B cell (primary cell): Measurements from ENCODE around the gene SPPL2A. TPM values are rescaled to one million over a fixed set of nuclear protein-coding genes. Genes with fewer than 3 reads are reported as not detected.
A peak's percentile ranks its signal among the peaks of the same experiment; 100 is the strongest.

Source experiments
- ATAC-seq: fragments of 200-7000 bp; cut with Tn5 transposase; one replicate; pipeline ENCODE4 v1.10.0; 2021; ENCODE audit warnings: low read depth, mild to moderate bottlenecking, moderate number of reproducible peaks, moderate library complexity
- CTCF ChIA-PET: fragments of 350-600 bp; sonication (Branson Sonifier 250); formaldehyde crosslinking; loops from one replicate; lab custom pipeline; 2021; ENCODE audit warnings: antibody characterized with exemption, inconsistent platforms; lab: Charles Lee
- POLR2A ChIA-PET: fragments of 350-600 bp; sonication (Branson Sonifier 250); formaldehyde crosslinking; loops from one replicate; lab custom pipeline; 2021; ENCODE audit warnings: antibody characterized with exemption; lab: Charles Lee
- DNase-seq: peaks from one replicate; pipeline ENCODE4 v3.0.0; 2013
- H2AFZ ChIP-seq: 2 replicates; pipeline ENCODE4 v1.6.1; 2012; ENCODE audit warnings: mild to moderate bottlenecking, low read depth, low read length; ENCODE audit not compliant: insufficient read depth, poor library complexity, severe bottlenecking
- H3K27ac ChIP-seq, 2 donors: 1 replicate in 1 of 2; 2 replicates in 1 of 2; pipeline ENCODE4 v1.5.1; 2012 to 2013; ENCODE audit warnings: low read length in 2 of 2, mild to moderate bottlenecking in 2 of 2, moderate library complexity in 1 of 2
- H3K27me3 ChIP-seq, 4 experiments: fragments of 200-600 bp in 1 of 4; sonication (generic) in 1 of 4; replicated peaks in 1 of 4; 1 replicate in 2 of 4; 2 replicates in 2 of 4; pipeline versions ENCODE4 v1.6.1 to v1.7.0; 2013 to 2016; ENCODE audit warnings: low read length in 3 of 4, mild to moderate bottlenecking in 2 of 4, mixed read lengths in 1 of 4, moderate library complexity in 1 of 4; ENCODE audit not compliant: insufficient read depth in 4 of 4, control insufficient read depth in 3 of 4; ENCODE audit errors: control extremely low read depth in 1 of 4
- H3K36me3 ChIP-seq, 2 experiments: replicated peaks in 1 of 2; 1 replicate in 1 of 2; 2 replicates in 1 of 2; pipeline versions ENCODE4 v1.6.1 to v1.7.1; 2013; ENCODE audit warnings: low read length in 1 of 2; ENCODE audit not compliant: insufficient read depth in 2 of 2, control insufficient read depth in 1 of 2; ENCODE audit errors: control extremely low read depth in 1 of 2, extremely low read depth in 1 of 2
- H3K4me1 ChIP-seq, 2 donors: fragments of 200-600 bp in 1 of 2; sonication (generic) in 1 of 2; 1 replicate in 1 of 2; 2 replicates in 1 of 2; pipeline versions ENCODE4 v1.5.1 to v1.6.1; 2013 to 2017; ENCODE audit warnings: low read length in 2 of 2; ENCODE audit not compliant: control insufficient read depth in 2 of 2, insufficient read depth in 2 of 2
- H3K4me2 ChIP-seq: replicated peaks from 2 replicates; pipeline ENCODE3; 2012; ENCODE audit warnings: mild to moderate bottlenecking, low read depth, low read length; ENCODE audit not compliant: poor library complexity, severe bottlenecking
- H3K4me3 ChIP-seq, 5 experiments: fragments of 200-600 bp in 1 of 5; sonication (generic) in 1 of 5; 1 replicate in 3 of 5; 2 replicates in 2 of 5; pipeline versions ENCODE4 v1.5.1 to v1.7.0; 2011 to 2016; ENCODE audit warnings: low read length in 4 of 5, mild to moderate bottlenecking in 4 of 5, low read depth in 2 of 5, control low read depth in 1 of 5, moderate library complexity in 1 of 5; ENCODE audit not compliant: insufficient read depth in 1 of 5; ENCODE audit errors: control extremely low read depth in 1 of 5, extremely low read depth in 1 of 5
- H3K79me2 ChIP-seq: fragments of 200-600 bp; sonication (generic); one replicate; pipeline ENCODE4 v1.6.0; 2016; ENCODE audit warnings: low read length; ENCODE audit not compliant: control insufficient read depth, insufficient read depth
- H3K9ac ChIP-seq: fragments of 200-600 bp; sonication (generic); 2 replicates; pipeline ENCODE4 v1.6.1; 2017; ENCODE audit warnings: mild to moderate bottlenecking, low read length, moderate library complexity
- H3K9me3 ChIP-seq, 3 donors: one replicate each; pipeline versions ENCODE4 v1.6.1 to v1.7.1; 2013; ENCODE audit warnings: low read length in 2 of 3; ENCODE audit not compliant: control insufficient read depth in 2 of 3, insufficient read depth in 1 of 3; ENCODE audit errors: control extremely low read depth in 1 of 3
- H4K20me1 ChIP-seq: 2 replicates; pipeline ENCODE4 v1.6.0; 2012; ENCODE audit warnings: mild to moderate bottlenecking, low read length; ENCODE audit not compliant: insufficient read depth, control insufficient read depth, poor library complexity, severe bottlenecking
- H3K27ac Mint-ChIP-seq: one replicate; pipeline ENCODE4 v1.8.0; 2021; ENCODE audit warnings: mixed read lengths
- H3K27me3 Mint-ChIP-seq: one replicate; pipeline ENCODE4 v1.8.0; 2021; ENCODE audit warnings: mixed read lengths
- H3K4me1 Mint-ChIP-seq: one replicate; pipeline ENCODE4 v1.8.0; 2021; ENCODE audit warnings: mixed read lengths
- H3K4me3 Mint-ChIP-seq: one replicate; pipeline ENCODE4 v1.8.0; 2021; ENCODE audit warnings: mixed read lengths
- H3K9me3 Mint-ChIP-seq: one replicate; pipeline ENCODE4 v1.8.0; 2022; ENCODE audit warnings: mixed read lengths; ENCODE audit not compliant: insufficient read depth
- CTCF ChIP-seq: fragments of 200-600 bp; IDR thresholded peaks from one replicate; pipeline ENCODE4 v1.8.0; 2022; ENCODE audit warnings: antibody characterized with exemption, mild to moderate bottlenecking
- EZH2 ChIP-seq: IDR thresholded peaks from 2 replicates; pipeline ENCODE4 v1.6.1; 2012; ENCODE audit warnings: borderline replicate concordance, low read depth, mild to moderate bottlenecking, moderate library complexity, low read length; ENCODE audit not compliant: insufficient read depth, poor library complexity, severe bottlenecking
- WGBS: methylation state at CpG from one replicate; pipeline ENCODE4 v1.1.5; 2013; ENCODE audit warnings: missing lambda C conversion rate; ENCODE audit not compliant: insufficient coverage; 5-methylcytosine and 5-hydroxymethylcytosine counted together
- intact Hi-C: fragments of 100-400 bp; cut with micrococcal nuclease; formaldehyde crosslinking; loops from one replicate; pipeline ENCODE4 v1.10.0; 2022
- polyA plus RNA-seq: library from polyadenylated mRNA; depleted of rRNA; stranded (reverse); fragments of >200 nt; gene quantifications from 2 replicates; pipeline ENCODE4 v1.2.3, GENCODE V29; 2012
- total RNA-seq, 2 donors: library from RNA; stranded (reverse); fragments of 120-200 nt in 1 of 2; gene quantifications; 1 replicate in 1 of 2; 2 replicates in 1 of 2; pipeline versions ENCODE4 v1.2.3 to v1.2.4, GENCODE V29; 2013 to 2022

The SPPL2A gene
- total and polyA plus RNA-seq, 2 donors (not counting 1 experiment from before 2014, with no cell fraction given), result 34.6 to 78.3 TPM

- Mint-ChIP-seq H3K4me1 (peaks cover 30% of the 10 kb centered on the region), H3K27ac (peak overlapping the region; percentile 65), H3K27me3 (no peaks in the 10 kb centered on the region), H3K4me3 (no peak overlapping the region), H3K9me3 (no peaks in the 10 kb centered on the region)
- Histone ChIP-seq H3K79me2 (peaks cover 94% of the 10 kb centered on the region), H3K4me3 (no peak overlapping the region), H4K20me1 (peaks cover 72% of the 10 kb centered on the region), H3K27me3 (no peaks in the 10 kb centered on the region), H3K27ac (peak overlapping the region in 1 of 2 donors; percentile 47), H3K4me1 (peaks cover 3 to 5% of the 10 kb centered on the region in 2 donors), H3K9me3 (no peaks in the 10 kb centered on the region), H3K36me3 (peaks cover 5% of the 10 kb centered on the region in 2 experiments), H2AFZ (no peak overlapping the region), H3K4me2 (no peak overlapping the region), H3K9ac (no peak overlapping the region)
- TF ChIP-seq EZH2 (no peak), CTCF (no peak)
- CTCF ChIA-PET, result interaction anchor here (1.0 to 4.3 kb wide), 11 partner anchors 8 to 234 kb away, joined by 3 to 52 read pairs (median 7); partner anchors contain the start of gene TRPM7
- POLR2A ChIA-PET, result no interaction called here
- 96% methylated on average over 3 of the region's 6 CpGs for WGBS
- intact Hi-C loops, result no loop called here
- no peak for ATAC-seq
- no peak for DNase-seq
Observed at GRCh38 chr15:50676799-50677483, 88.6 kb downstream of the SPPL2A start.

GRCh38 chr15:50675535-50676144 is 89.9 kb downstream of the SPPL2A start:
- H3K9ac ChIP-seq, result no peak overlapping the region
- intact Hi-C loops, result loop anchor here (1.0 kb wide), 3 partner anchors 11 to 233 kb away; partner anchors contain the start of genes AP4E1 and TRPM7
- H3K4me3 ChIP-seq, result no peak overlapping the region
- no peaks in the 10 kb centered on the region for H3K9me3 Mint-ChIP-seq
- peaks cover 94% of the 10 kb centered on the region for H3K79me2 ChIP-seq
- ChIA-PET CTCF (interaction anchor here (1.0 to 4.3 kb wide), 13 partner anchors 10 to 236 kb away, joined by 3 to 52 read pairs (median 7); partner anchors contain the start of gene TRPM7), POLR2A (interaction anchor here (0.7 kb wide), 1 partner anchor 1629 kb away, joined by 3 read pairs; the partner anchor contains the start of gene SECISBP2L)
- H3K27me3 ChIP-seq, result no peaks in the 10 kb centered on the region
- H3K9me3 ChIP-seq, result no peaks in the 10 kb centered on the region
- H2AFZ ChIP-seq, result no peak overlapping the region
- no peak overlapping the region for H3K27ac ChIP-seq
- TF ChIP-seq CTCF, result peak; percentile 96
- no peak for TF ChIP-seq EZH2
- H3K27me3 Mint-ChIP-seq, result no peaks in the 10 kb centered on the region
- no peak overlapping the region for H3K4me3 Mint-ChIP-seq
- peaks cover 75% of the 10 kb centered on the region for H4K20me1 ChIP-seq
- peaks cover 24% of the 10 kb centered on the region for H3K4me1 Mint-ChIP-seq
- no peak overlapping the region for H3K4me2 ChIP-seq
- DNase-seq, result peak; percentile 54
- no peak for ATAC-seq
- H3K36me3 ChIP-seq, result peaks cover 5% of the 10 kb centered on the region in 2 experiments
- H3K4me1 ChIP-seq, result peaks cover 3 to 5% of the 10 kb centered on the region in 2 donors
- no peak overlapping the region for H3K27ac Mint-ChIP-seq
